Ishikawa (cell line): Measurements from ENCODE around the gene LRRC19.

Source experiments
- CEBPB ChIP-seq: IDR thresholded peaks from 2 replicates; pipeline ENCODE4 v1.6.1; 2012
- EGR1 ChIP-seq: IDR thresholded peaks from 2 replicates; pipeline ENCODE4 v1.6.1; 2012
- EP300 ChIP-seq: IDR thresholded peaks from 2 replicates; pipeline ENCODE4 v1.6.1; 2012; ENCODE audit warnings: borderline replicate concordance
- FOXM1 ChIP-seq: IDR thresholded peaks from 2 replicates; pipeline ENCODE4 v1.6.1; 2012; ENCODE audit warnings: low read depth, borderline replicate concordance
- NFIC ChIP-seq: IDR thresholded peaks from 2 replicates; pipeline ENCODE4 v1.6.1; 2012
- RAD21 ChIP-seq: IDR thresholded peaks from 2 replicates; pipeline ENCODE4 v1.6.1; 2012; ENCODE audit warnings: low read depth
- TAF1 ChIP-seq: IDR thresholded peaks from 2 replicates; pipeline ENCODE4 v1.6.1; 2012; ENCODE audit warnings: low read depth, mild to moderate bottlenecking
- TCF12 ChIP-seq: IDR thresholded peaks from 2 replicates; pipeline ENCODE4 v1.6.1; 2012; ENCODE audit warnings: low read depth
- TEAD4 ChIP-seq: IDR thresholded peaks from 2 replicates; pipeline ENCODE4 v1.6.1; 2012
- YY1 ChIP-seq: IDR thresholded peaks from 2 replicates; pipeline ENCODE4 v1.6.1; 2012; ENCODE audit warnings: low read depth
- ZBTB7A ChIP-seq: IDR thresholded peaks from 2 replicates; pipeline ENCODE4 v1.6.1; 2012; ENCODE audit warnings: low read depth
- TF ChIP-seq, protein P1 (sequence below): IDR thresholded peaks from 2 replicates; pipeline ENCODE4 v1.6.1; 2012; ENCODE audit warnings: low read depth, mild to moderate bottlenecking
- TF ChIP-seq, protein P2 (sequence below): IDR thresholded peaks from 2 replicates; pipeline ENCODE4 v1.6.1; 2012
- TF ChIP-seq, protein P3 (sequence below): IDR thresholded peaks from 2 replicates; pipeline ENCODE4 v1.6.1; 2012

DNA sequence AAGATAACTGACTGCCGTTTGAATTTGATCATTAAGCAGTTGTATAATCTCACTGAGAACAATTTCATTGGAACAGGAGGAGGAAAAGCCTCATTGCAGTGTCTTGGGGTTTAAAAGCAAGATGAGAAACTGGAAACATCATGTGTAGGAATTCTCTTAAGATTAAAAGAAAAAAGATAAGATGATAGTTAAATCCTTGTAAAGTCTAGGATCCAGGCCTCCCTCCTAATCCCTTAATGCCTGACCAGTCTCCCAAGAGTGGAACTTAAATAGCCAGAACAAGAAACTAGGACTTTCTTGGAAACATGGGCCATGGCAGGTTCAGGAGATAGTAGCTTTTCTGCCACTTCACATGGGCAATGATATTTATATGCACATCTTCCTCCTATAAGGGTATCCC lies 37.0 kb upstream of the LRRC19 start:
- no peak for TF ChIP-seq CEBPB
- TF ChIP-seq YY1, result no peak
- TF ChIP-seq TAF1, result no peak
- TF ChIP-seq, protein P1, sequence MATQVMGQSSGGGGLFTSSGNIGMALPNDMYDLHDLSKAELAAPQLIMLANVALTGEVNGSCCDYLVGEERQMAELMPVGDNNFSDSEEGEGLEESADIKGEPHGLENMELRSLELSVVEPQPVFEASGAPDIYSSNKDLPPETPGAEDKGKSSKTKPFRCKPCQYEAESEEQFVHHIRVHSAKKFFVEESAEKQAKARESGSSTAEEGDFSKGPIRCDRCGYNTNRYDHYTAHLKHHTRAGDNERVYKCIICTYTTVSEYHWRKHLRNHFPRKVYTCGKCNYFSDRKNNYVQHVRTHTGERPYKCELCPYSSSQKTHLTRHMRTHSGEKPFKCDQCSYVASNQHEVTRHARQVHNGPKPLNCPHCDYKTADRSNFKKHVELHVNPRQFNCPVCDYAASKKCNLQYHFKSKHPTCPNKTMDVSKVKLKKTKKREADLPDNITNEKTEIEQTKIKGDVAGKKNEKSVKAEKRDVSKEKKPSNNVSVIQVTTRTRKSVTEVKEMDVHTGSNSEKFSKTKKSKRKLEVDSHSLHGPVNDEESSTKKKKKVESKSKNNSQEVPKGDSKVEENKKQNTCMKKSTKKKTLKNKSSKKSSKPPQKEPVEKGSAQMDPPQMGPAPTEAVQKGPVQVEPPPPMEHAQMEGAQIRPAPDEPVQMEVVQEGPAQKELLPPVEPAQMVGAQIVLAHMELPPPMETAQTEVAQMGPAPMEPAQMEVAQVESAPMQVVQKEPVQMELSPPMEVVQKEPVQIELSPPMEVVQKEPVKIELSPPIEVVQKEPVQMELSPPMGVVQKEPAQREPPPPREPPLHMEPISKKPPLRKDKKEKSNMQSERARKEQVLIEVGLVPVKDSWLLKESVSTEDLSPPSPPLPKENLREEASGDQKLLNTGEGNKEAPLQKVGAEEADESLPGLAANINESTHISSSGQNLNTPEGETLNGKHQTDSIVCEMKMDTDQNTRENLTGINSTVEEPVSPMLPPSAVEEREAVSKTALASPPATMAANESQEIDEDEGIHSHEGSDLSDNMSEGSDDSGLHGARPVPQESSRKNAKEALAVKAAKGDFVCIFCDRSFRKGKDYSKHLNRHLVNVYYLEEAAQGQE, result no peak
- TF ChIP-seq EGR1, result no peak
- TF ChIP-seq ZBTB7A, result no peak
- no peak for TF ChIP-seq EP300
- TF ChIP-seq, protein P2, sequence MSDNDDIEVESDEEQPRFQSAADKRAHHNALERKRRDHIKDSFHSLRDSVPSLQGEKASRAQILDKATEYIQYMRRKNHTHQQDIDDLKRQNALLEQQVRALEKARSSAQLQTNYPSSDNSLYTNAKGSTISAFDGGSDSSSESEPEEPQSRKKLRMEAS, result no peak
- no peak for TF ChIP-seq NFIC
- TF ChIP-seq TCF12, result no peak
- TF ChIP-seq, protein P3, sequence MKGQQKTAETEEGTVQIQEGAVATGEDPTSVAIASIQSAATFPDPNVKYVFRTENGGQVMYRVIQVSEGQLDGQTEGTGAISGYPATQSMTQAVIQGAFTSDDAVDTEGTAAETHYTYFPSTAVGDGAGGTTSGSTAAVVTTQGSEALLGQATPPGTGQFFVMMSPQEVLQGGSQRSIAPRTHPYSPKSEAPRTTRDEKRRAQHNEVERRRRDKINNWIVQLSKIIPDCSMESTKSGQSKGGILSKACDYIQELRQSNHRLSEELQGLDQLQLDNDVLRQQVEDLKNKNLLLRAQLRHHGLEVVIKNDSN, result no peak
- TF ChIP-seq RAD21, result no peak
- TF ChIP-seq TEAD4, result no peak
- TF ChIP-seq FOXM1, result no peak
